Upper lobe of left lung (tissue), 6 donors: Measurements from ENCODE around the gene MRPS16. TPM values are rescaled to one million over a fixed set of nuclear protein-coding genes. Genes with fewer than 3 reads are reported as not detected.
A peak's percentile ranks its signal among the peaks of the same experiment; 100 is the strongest.
"Not testable (repeated sequence)": the region's sequence is repeated elsewhere in the genome, so short reads cannot be mapped to it uniquely, and the experiment has no call there.

Experiments
- ATAC-seq, 2 donors: fragments of 200-7000 bp; cut with Tn5 transposase; one replicate each; pipeline ENCODE4 v1.9.1; 2022; ENCODE audit warnings: mild to moderate bottlenecking in 2 of 2, moderate library complexity in 2 of 2; ENCODE audit not compliant: low FRiP score in 2 of 2
- DNase-seq, 2 donors: peaks; one replicate each; pipeline ENCODE4 v3.0.0-alpha.2; 2019 to 2020
- H3K27ac ChIP-seq, 4 donors: fragments of 200-600 bp; sonication (generic); one replicate each; pipeline ENCODE4 v1.5.1; 2016 to 2019
- H3K27me3 ChIP-seq, 4 donors: fragments of 200-600 bp; sonication (generic); one replicate each; pipeline ENCODE4 v1.5.1; 2017 to 2019
- H3K36me3 ChIP-seq, 4 donors: fragments of 200-600 bp; sonication (generic); one replicate each; pipeline ENCODE4 v1.5.1; 2016 to 2019
- H3K4me1 ChIP-seq, 4 donors: fragments of 200-600 bp; sonication (generic); one replicate each; pipeline ENCODE4 v1.5.1; 2018 to 2019
- H3K4me3 ChIP-seq, 4 donors: fragments of 200-600 bp; sonication (generic); one replicate each; pipeline ENCODE4 v1.5.1; 2017 to 2019; ENCODE audit warnings: mild to moderate bottlenecking in 2 of 4, moderate library complexity in 1 of 4
- H3K9me3 ChIP-seq, 4 donors: fragments of 200-600 bp; sonication (generic); one replicate each; pipeline ENCODE4 v1.5.1; 2018 to 2019
- CTCF ChIP-seq, 6 experiments: fragments of 450-650 bp in 4 of 6; fragments of 200-600 bp in 2 of 6; sonication (generic) in 2 of 6; IDR thresholded peaks; one replicate each; pipeline ENCODE4 v1.5.1; 2016 to 2019; ENCODE audit warnings: antibody characterized with exemption in 6 of 6
- EP300 ChIP-seq, 4 donors: sonication (generic); formaldehyde crosslinking; IDR thresholded peaks; one replicate each; pipeline ENCODE4 v1.5.1; 2017; ENCODE audit warnings: antibody characterized with exemption in 4 of 4, control low read depth in 2 of 4
- POLR2A ChIP-seq, 4 donors: fragments of 450-650 bp; IDR thresholded peaks; one replicate each; pipeline ENCODE4 v1.5.1; 2016 to 2017; ENCODE audit warnings: antibody characterized with exemption in 4 of 4, mild to moderate bottlenecking in 2 of 4
- POLR2AphosphoS5 ChIP-seq, 2 donors: sonication (generic); formaldehyde crosslinking; IDR thresholded peaks; one replicate each; pipeline ENCODE4 v1.5.1; 2017; ENCODE audit warnings: antibody characterized with exemption in 2 of 2
- WGBS, 2 donors: methylation state at CpG; one replicate each; pipeline ENCODE4 v1.1.5; 2017 to 2018; 5-methylcytosine and 5-hydroxymethylcytosine counted together
- total RNA-seq, 6 donors: library from RNA; depleted of rRNA in 4 of 6; stranded (reverse); fragments of >200 nt in 4 of 6; gene quantifications; one replicate each; pipeline versions ENCODE4 v1.1.0 to v1.2.1, GENCODE V29; 2016 to 2021
- donor health status: DM: no; HTN: no; CAD: no; lungs with moderate emphysema.
- donor health status: DM: no; HTN: yes; CAD: no; lungs with severe emphysema.

Gene MRPS16
- total RNA-seq, 6 donors from 2014 or later = 26.2 to 66.2 (median 36.4) TPM

GRCh38 chr10:73261362-73261995 is 9.0 kb upstream of the MRPS16 start:
- H3K27ac ChIP-seq = no peak overlapping the region
- 93% methylated on average over 9 of the region's 9 CpGs for WGBS, 2 donors
- TF ChIP-seq POLR2A (IDR thresholded peaks at IDR 0.05) (no peak), CTCF (IDR thresholded peaks at IDR 0.05) (no peak), POLR2AphosphoS5 (IDR thresholded peaks at IDR 0.05) (no peak)
- no peak for DNase-seq
- no peaks in the 10 kb centered on the region for H3K27me3 ChIP-seq
- no peaks in the 10 kb centered on the region for H3K36me3 ChIP-seq
- no peak for ATAC-seq
- H3K4me1 ChIP-seq = no peaks in the 10 kb centered on the region
- peaks cover 0 to 7% (median 0%) of the 10 kb centered on the region in 4 donors for H3K9me3 ChIP-seq
- H3K4me3 ChIP-seq = no peak overlapping the region

DNA sequence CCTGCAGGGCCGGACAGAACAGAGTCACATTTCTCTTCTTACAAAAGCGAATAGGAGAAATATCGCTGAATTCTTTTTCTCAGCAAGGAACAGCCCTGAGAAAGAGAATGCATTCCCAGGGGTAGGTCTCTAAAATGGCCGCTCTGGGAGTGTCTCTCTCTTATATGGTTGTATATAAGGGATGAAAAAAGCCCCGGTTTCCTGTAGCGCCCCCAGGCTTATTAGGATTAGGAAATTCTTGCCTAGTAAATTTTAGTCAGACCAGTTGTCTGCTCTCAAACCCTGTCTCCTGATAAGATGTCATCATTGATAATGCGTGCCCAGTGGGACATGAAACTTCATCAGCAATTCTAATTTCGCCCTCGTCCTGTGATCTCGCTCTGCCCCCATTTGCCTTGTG is 6.2 kb upstream of the MRPS16 start:
- 93 to 95% methylated on average over 10 of the region's 10 CpGs for WGBS, 2 donors
- not testable (repeated sequence) for DNase-seq, H3K27me3 ChIP-seq, H3K9me3 ChIP-seq, H3K4me1 ChIP-seq, H3K27ac ChIP-seq, ATAC-seq, H3K36me3 ChIP-seq, H3K4me3 ChIP-seq

DNA sequence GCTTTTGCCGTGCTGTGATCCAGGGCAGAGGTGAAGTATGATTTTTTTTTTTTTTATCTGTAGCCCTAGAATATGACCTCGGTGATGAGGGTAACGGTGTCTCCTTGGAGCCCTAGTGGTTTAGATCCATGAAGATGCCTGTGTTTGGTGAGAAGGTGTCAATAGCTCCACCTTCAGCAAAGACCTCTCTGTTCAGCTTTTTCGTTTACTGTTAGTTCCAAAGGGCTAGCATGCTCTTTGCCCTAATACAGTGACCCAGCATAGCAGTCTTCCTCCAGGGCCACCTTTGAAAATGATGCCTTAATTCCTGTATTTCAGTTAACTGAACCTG is 746 bp upstream of the MRPS16 start:
- Histone ChIP-seq H3K27ac (peak overlapping the region; percentile 88 to 95 (median 90)), H3K4me3 (peak overlapping the region; percentile 77 to 94 (median 84)), H3K36me3 (peaks cover 0 to 26% (median 3%) of the 10 kb centered on the region in 4 donors), H3K27me3 (no peaks in the 10 kb centered on the region), H3K9me3 (no peaks in the 10 kb centered on the region), H3K4me1 (peaks cover 18 to 37% (median 19%) of the 10 kb centered on the region in 4 donors)
- 0 to 1% methylated on average over 4 of the region's 4 CpGs for WGBS, 2 donors
- no peak for DNase-seq
- TF ChIP-seq EP300 (IDR thresholded peaks at IDR 0.05) (no peak), CTCF (IDR thresholded peaks at IDR 0.05) (no peak), POLR2AphosphoS5 (IDR thresholded peaks at IDR 0.05) (no peak), POLR2A (IDR thresholded peaks at IDR 0.05) (no peak)
- ATAC-seq = no peak

- WGBS, 2 donors = 17 to 35% methylated on average over 12 to 19 of the region's 23 CpGs
- Histone ChIP-seq H3K27ac (peak overlapping the region; percentile 88 to 95 (median 90)), H3K4me1 (peaks cover 23 to 48% (median 26%) of the 10 kb centered on the region in 4 donors), H3K36me3 (peaks cover 0 to 26% (median 3%) of the 10 kb centered on the region in 4 donors), H3K4me3 (peak overlapping the region; percentile 24 to 94 (median 84)), H3K9me3 (no peaks in the 10 kb centered on the region), H3K27me3 (no peaks in the 10 kb centered on the region)
- DNase-seq = no peak
- peak; percentile 85 to 90 for ATAC-seq
- TF ChIP-seq POLR2AphosphoS5 (IDR thresholded peaks at IDR 0.05) (no peak), POLR2A (IDR thresholded peaks at IDR 0.05) (no peak), CTCF (IDR thresholded peaks at IDR 0.05) (no peak), EP300 (IDR thresholded peaks at IDR 0.05) (no peak)
Observed at GRCh38 chr10:73251683-73252444, 580 bp downstream of the MRPS16 start.

- 81 to 90% methylated on average over 5 of the region's 5 CpGs for WGBS, 2 donors
- no peak overlapping the region for H3K4me3 ChIP-seq
- H3K9me3 ChIP-seq = no peaks in the 10 kb centered on the region
- no peak for DNase-seq
- peak overlapping the region in 2 of 4 donors; percentile 79 to 82 for H3K27ac ChIP-seq
- peaks cover 0 to 43% (median 6%) of the 10 kb centered on the region in 4 donors for H3K36me3 ChIP-seq
- H3K4me1 ChIP-seq = peaks cover 31 to 62% (median 36%) of the 10 kb centered on the region in 4 donors
- no peaks in the 10 kb centered on the region for H3K27me3 ChIP-seq
- TF ChIP-seq POLR2AphosphoS5 (IDR thresholded peaks at IDR 0.05) (no peak), EP300 (IDR thresholded peaks at IDR 0.05) (no peak), POLR2A (IDR thresholded peaks at IDR 0.05) (no peak), CTCF (IDR thresholded peaks at IDR 0.05) (no peak)
- no peak for ATAC-seq
Observed at GRCh38 chr10:73248259-73248724, 4.2 kb downstream of the MRPS16 start.
